SU-DHL-6 (cell line): Measurements from ENCODE around the gene SLC8B1.

Source experiments
- H2AFZ ChIP-seq: fragments of 200-600 bp; sonication (generic); 2 replicates; pipeline ENCODE4 v1.6.1; 2014; ENCODE audit warnings: low read depth, mild to moderate bottlenecking, moderate library complexity, mixed read lengths, antibody characterized with exemption, low read length; ENCODE audit not compliant: severe bottlenecking
- H3F3A ChIP-seq: fragments of 200-600 bp; shearing (Covaris generic); 2 replicates; pipeline ENCODE4 v1.6.0; 2016; ENCODE audit warnings: antibody characterized with exemption, mild to moderate bottlenecking; ENCODE audit not compliant: insufficient read depth
- H3K27ac ChIP-seq: fragments of 200-600 bp; sonication (generic); 2 replicates; pipeline ENCODE4 v1.5.1; 2016; ENCODE audit warnings: low read depth, mild to moderate bottlenecking, low read length, moderate library complexity, mixed read lengths
- H3K27me3 ChIP-seq: fragments of 200-600 bp; sonication (generic), shearing (Covaris generic); 2 replicates; pipeline ENCODE4 v1.6.0; 2014; ENCODE audit warnings: mild to moderate bottlenecking, low read length
- H3K36me3 ChIP-seq: fragments of 200-600 bp; sonication (generic); 2 replicates; pipeline ENCODE4 v1.6.1; 2014; ENCODE audit warnings: mild to moderate bottlenecking, low read length, mixed read lengths
- H3K4me2 ChIP-seq: fragments of 300-600, 200-600 bp; shearing (Covaris generic), sonication (generic); 2 replicates; pipeline ENCODE4 v1.6.0; 2014; ENCODE audit warnings: low read length, low read depth, mild to moderate bottlenecking; ENCODE audit not compliant: poor library complexity, severe bottlenecking
- H3K4me3 ChIP-seq: fragments of 200-600 bp; sonication (generic); 2 replicates; pipeline ENCODE4 v1.5.1; 2014; ENCODE audit warnings: antibody characterized with exemption, low read length, mild to moderate bottlenecking, mixed read lengths; ENCODE audit not compliant: insufficient read depth, poor library complexity, severe bottlenecking
- H3K79me2 ChIP-seq: fragments of 200-600 bp; sonication (generic); 2 replicates; pipeline ENCODE4 v1.6.1; 2014; ENCODE audit warnings: mild to moderate bottlenecking, low read length, moderate library complexity; ENCODE audit not compliant: insufficient read depth
- H3K9ac ChIP-seq: fragments of 200-600 bp; sonication (generic); 2 replicates; pipeline ENCODE4 v1.7.0; 2014; ENCODE audit warnings: mild to moderate bottlenecking, low read length
- H3K9me2 ChIP-seq: fragments of 200-600 bp; sonication (generic); replicated peaks from 2 replicates; pipeline ENCODE4 v1.6.1; 2014; ENCODE audit warnings: low read length; ENCODE audit not compliant: insufficient read depth
- H3K9me3 ChIP-seq: fragments of 200-600 bp; sonication (generic); 2 replicates; pipeline ENCODE4 v1.6.1; 2014; ENCODE audit warnings: low read length, mixed read lengths; ENCODE audit not compliant: insufficient read depth
- H4K20me1 ChIP-seq: fragments of 200-600 bp; sonication (generic); 2 replicates; pipeline ENCODE4 v1.6.1; 2014; ENCODE audit warnings: low read depth, mild to moderate bottlenecking, antibody characterized with exemption, low read length, moderate library complexity, mixed read lengths
- EZH2phosphoT487 ChIP-seq: fragments of 200-600 bp; sonication (generic), shearing (Covaris generic); conservative IDR thresholded peaks from 2 replicates; pipeline ENCODE4 v1.6.1; 2018; ENCODE audit warnings: mild to moderate bottlenecking, antibody characterized with exemption, low read length, moderate library complexity, mixed read lengths
- TF ChIP-seq, protein P1 (sequence below): fragments of 200-600 bp; sonication (generic); IDR thresholded peaks from one replicate; pipeline ENCODE4 v1.5.1; 2017; ENCODE audit warnings: antibody characterized with exemption, mild to moderate bottlenecking, low read length, moderate library complexity; ENCODE audit not compliant: insufficient read depth, poor library complexity, severe bottlenecking

Gene SLC8B1

DNA sequence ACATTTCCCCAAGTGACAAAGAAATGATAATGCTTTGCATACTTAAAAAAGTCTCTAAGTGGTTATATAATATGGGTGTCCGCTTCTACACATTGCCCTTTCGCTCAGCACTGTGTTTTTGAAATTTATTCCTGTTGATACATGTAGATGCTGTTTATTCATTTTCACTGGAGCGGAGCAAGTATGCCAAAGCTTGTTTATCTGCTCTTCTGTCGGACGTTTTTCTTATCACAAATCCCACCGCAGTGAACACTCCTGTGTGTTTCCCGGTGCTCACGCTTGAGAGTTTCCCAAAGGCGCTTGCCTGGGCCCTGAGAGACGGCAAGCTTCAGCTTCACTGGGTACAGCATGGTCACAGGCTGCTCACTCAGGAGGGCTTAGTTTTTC lies 63.5 kb downstream of the SLC8B1 start:
- no peaks in the 10 kb centered on the region for H3K36me3 ChIP-seq
- no peaks in the 10 kb centered on the region for H3K9me2 ChIP-seq
- TF ChIP-seq, protein P1, sequence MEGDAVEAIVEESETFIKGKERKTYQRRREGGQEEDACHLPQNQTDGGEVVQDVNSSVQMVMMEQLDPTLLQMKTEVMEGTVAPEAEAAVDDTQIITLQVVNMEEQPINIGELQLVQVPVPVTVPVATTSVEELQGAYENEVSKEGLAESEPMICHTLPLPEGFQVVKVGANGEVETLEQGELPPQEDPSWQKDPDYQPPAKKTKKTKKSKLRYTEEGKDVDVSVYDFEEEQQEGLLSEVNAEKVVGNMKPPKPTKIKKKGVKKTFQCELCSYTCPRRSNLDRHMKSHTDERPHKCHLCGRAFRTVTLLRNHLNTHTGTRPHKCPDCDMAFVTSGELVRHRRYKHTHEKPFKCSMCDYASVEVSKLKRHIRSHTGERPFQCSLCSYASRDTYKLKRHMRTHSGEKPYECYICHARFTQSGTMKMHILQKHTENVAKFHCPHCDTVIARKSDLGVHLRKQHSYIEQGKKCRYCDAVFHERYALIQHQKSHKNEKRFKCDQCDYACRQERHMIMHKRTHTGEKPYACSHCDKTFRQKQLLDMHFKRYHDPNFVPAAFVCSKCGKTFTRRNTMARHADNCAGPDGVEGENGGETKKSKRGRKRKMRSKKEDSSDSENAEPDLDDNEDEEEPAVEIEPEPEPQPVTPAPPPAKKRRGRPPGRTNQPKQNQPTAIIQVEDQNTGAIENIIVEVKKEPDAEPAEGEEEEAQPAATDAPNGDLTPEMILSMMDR, result no peak
- TF ChIP-seq EZH2phosphoT487, result no peak
- H3K4me2 ChIP-seq, result no peak overlapping the region
- no peaks in the 10 kb centered on the region for H3F3A ChIP-seq
- H3K79me2 ChIP-seq, result no peaks in the 10 kb centered on the region
- H3K9me3 ChIP-seq, result no peaks in the 10 kb centered on the region
- H4K20me1 ChIP-seq, result no peaks in the 10 kb centered on the region
- H3K9ac ChIP-seq, result no peak overlapping the region
- no peak overlapping the region for H3K4me3 ChIP-seq
- no peaks in the 10 kb centered on the region for H3K27me3 ChIP-seq
- no peak overlapping the region for H2AFZ ChIP-seq
- no peak overlapping the region for H3K27ac ChIP-seq

- H3K9ac ChIP-seq, result no peak overlapping the region
These were observed 64.2 kb downstream of the SLC8B1 start for GRCh38 chr12:113270709-113271009.

DNA sequence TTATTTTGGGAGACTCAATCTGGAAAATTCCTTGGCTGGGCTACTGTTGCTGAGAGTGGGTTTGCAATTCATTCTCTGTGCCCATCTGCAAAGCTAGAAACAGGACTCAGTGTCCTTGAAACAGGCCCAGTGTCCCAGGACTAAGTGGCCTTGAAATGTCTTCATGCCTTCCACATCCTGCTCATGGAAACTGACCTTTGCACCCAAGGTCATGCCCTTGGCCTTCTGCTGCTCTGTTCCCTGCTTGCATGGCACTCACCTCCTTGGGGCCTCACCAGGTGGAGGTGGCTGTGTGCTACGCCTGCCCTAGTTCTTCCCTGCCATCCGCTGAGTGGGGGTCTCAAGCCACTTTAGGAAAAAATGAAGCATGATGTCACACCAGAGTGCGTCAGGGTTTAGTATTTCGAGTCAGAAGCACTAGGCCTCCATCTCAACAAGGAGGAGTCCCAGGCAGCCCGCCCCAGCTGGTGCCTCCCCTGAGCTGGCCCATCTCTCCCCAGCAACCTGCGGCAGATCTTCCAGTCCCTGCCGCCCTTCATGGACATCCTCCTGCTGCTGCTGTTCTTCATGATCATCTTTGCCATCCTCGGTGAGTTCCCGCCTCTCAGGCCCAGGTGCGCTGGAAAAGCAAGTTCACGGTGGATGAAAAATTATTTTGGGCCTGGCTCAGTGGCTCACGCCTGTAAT lies 65.5 kb downstream of the SLC8B1 start:
- no peaks in the 10 kb centered on the region for H3K27me3 ChIP-seq
- no peak overlapping the region for H3K4me3 ChIP-seq
- no peak overlapping the region for H3K9ac ChIP-seq
- no peak overlapping the region for H3K4me2 ChIP-seq
- no peaks in the 10 kb centered on the region for H3F3A ChIP-seq
- H4K20me1 ChIP-seq, result no peaks in the 10 kb centered on the region
- H3K9me2 ChIP-seq, result no peaks in the 10 kb centered on the region
- H3K27ac ChIP-seq, result no peak overlapping the region
- H3K9me3 ChIP-seq, result no peaks in the 10 kb centered on the region
- H2AFZ ChIP-seq, result no peak overlapping the region
- no peak for TF ChIP-seq EZH2phosphoT487
- H3K79me2 ChIP-seq, result no peaks in the 10 kb centered on the region
- H3K36me3 ChIP-seq, result no peaks in the 10 kb centered on the region

More at GRCh38 chr12:113270709-113271009, 64.2 kb downstream of the SLC8B1 start:
- TF ChIP-seq EZH2phosphoT487, result no peak
- TF ChIP-seq, protein P1, result no peak
- no peak overlapping the region for H3K4me2 ChIP-seq
- H3K36me3 ChIP-seq, result no peaks in the 10 kb centered on the region
- H3K79me2 ChIP-seq, result no peaks in the 10 kb centered on the region
- H3F3A ChIP-seq, result no peaks in the 10 kb centered on the region
- no peak overlapping the region for H2AFZ ChIP-seq
- no peaks in the 10 kb centered on the region for H3K27me3 ChIP-seq
- no peaks in the 10 kb centered on the region for H3K9me3 ChIP-seq
- no peaks in the 10 kb centered on the region for H3K9me2 ChIP-seq
- H3K4me3 ChIP-seq, result no peak overlapping the region
- no peaks in the 10 kb centered on the region for H4K20me1 ChIP-seq
- no peak overlapping the region for H3K27ac ChIP-seq

DNA sequence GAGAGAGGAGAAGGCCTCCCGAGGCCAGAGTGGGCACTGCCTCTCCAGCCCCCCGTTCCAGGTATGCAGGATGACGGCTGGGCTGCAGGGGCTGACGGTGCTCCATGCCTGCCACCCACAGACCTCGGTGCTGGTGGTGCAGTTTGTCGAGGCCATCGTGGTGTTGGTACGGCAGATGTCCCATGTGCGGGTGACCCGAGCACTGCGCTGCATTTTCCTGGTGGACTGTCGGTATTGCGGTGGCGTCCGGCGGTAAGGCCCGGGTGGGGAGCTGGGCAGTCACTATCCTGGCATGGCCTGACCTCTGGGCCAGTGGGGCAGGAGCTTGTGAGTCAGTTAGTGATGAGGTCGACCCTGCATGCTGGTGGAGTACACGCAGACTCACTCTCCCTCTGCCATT lies 66.3 kb downstream of the SLC8B1 start:
- H3K79me2 ChIP-seq, result no peaks in the 10 kb centered on the region
- H3F3A ChIP-seq, result no peaks in the 10 kb centered on the region
- no peaks in the 10 kb centered on the region for H3K27me3 ChIP-seq
- H3K9me3 ChIP-seq, result no peaks in the 10 kb centered on the region
- H3K4me2 ChIP-seq, result no peak overlapping the region
- H4K20me1 ChIP-seq, result no peaks in the 10 kb centered on the region
- H3K36me3 ChIP-seq, result no peaks in the 10 kb centered on the region
- no peaks in the 10 kb centered on the region for H3K9me2 ChIP-seq
- no peak overlapping the region for H3K9ac ChIP-seq
- TF ChIP-seq, protein P1, result no peak
- TF ChIP-seq EZH2phosphoT487, result no peak
- no peak overlapping the region for H3K4me3 ChIP-seq
- H3K27ac ChIP-seq, result no peak overlapping the region
- H2AFZ ChIP-seq, result no peak overlapping the region
